Right ventricle myocardium inferior (tissue), 1 donor: ENCODE results near the gene SARNP. TPM values are rescaled to one million over a fixed set of nuclear protein-coding genes. Genes with fewer than 3 reads are reported as not detected.

Source experiments
- ATAC-seq: fragments of 200-7000 bp; cut with Tn5 transposase; one replicate; pipeline ENCODE4 v1.9.1; 2020; ENCODE audit warnings: mild to moderate bottlenecking, moderate library complexity
- DNase-seq: peaks from one replicate; pipeline ENCODE4 v3.0.0; 2021; ENCODE audit errors: missing footprints
- intact Hi-C: fragments of 100-400 bp; cut with DNase I; formaldehyde crosslinking; loops from one replicate; pipeline ENCODE4 v1.11.0; 2022
- total RNA-seq: library from RNA; stranded (reverse); fragmentation: NEBNext Ultra II Directional; extraction: Animal tissue kit (Norgen Biotek cat#: 25700); gene quantifications from one replicate; pipeline ENCODE4 v1.2.1, GENCODE V29; 2021
- donor health status: DM: no; HTN: yes; CAD: no; lungs with severe emphysema.

Gene SARNP
- total RNA-seq, 1 donor from 2014 or later = 50.2 TPM

- ATAC-seq = no peak
- DNase-seq = no peak
- intact Hi-C loops = no loop called here
Measured at GRCh38 chr12:55733858-55734257, 83.7 kb downstream of the SARNP start.

GRCh38 chr12:55733021-55733555 is 84.4 kb downstream of the SARNP start:
- intact Hi-C loops = no loop called here
- ATAC-seq (no peak), DNase-seq (no peak)

- intact Hi-C loops = no loop called here
- DNase-seq (no peak), ATAC-seq (no peak)
Measured at GRCh38 chr12:55732288-55732687, 85.2 kb downstream of the SARNP start.

GRCh38 chr12:55729819-55730818 is 87.4 kb downstream of the SARNP start:
- no peak for DNase-seq
- intact Hi-C loops = no loop called here
- ATAC-seq = peak; percentile 2

- ATAC-seq (peak; percentile 90), DNase-seq (peak; percentile 96)
- intact Hi-C loops = no loop called here
Measured at GRCh38 chr12:55728939-55729818, 88.3 kb downstream of the SARNP start, which contains the start of gene CD63. Gene CD63, minus strand, starts transcription at chr12:55729009. Its CDS starts 668 bp downstream, at chr12:55728341.

GRCh38 chr12:55728186-55728938 is 89.2 kb downstream of the SARNP start:
- peak; percentile 84 for DNase-seq
- intact Hi-C loops = no loop called here
- peak; percentile 45 for ATAC-seq

- intact Hi-C loops = no loop called here
- DNase-seq (peak; percentile 76), ATAC-seq (no peak)
Measured at GRCh38 chr12:55727643-55728185, 89.8 kb downstream of the SARNP start.

- no peak for DNase-seq
Measured at GRCh38 chr12:55726971-55727370, 90.6 kb downstream of the SARNP start.

GRCh38 chr12:55725556-55725955 is 92.0 kb downstream of the SARNP start:
- intact Hi-C loops = no loop called here
- ATAC-seq (no peak), DNase-seq (no peak)

More at GRCh38 chr12:55726971-55727370, 90.6 kb downstream of the SARNP start:
- no peak for ATAC-seq
- intact Hi-C loops = no loop called here

- intact Hi-C loops = loop anchor here (5.0 kb wide), 1 partner anchor 43 kb away; a partner anchor contains a TSS
- DNase-seq = no peak
- ATAC-seq = no peak
Measured at GRCh38 chr12:55724940-55725309, 92.6 kb downstream of the SARNP start.

- ATAC-seq (no peak), DNase-seq (peak; percentile 89)
- intact Hi-C loops = loop anchor here (5.0 kb wide), 1 partner anchor 42 kb away; a partner anchor contains a TSS
Measured at GRCh38 chr12:55724226-55724939, 93.1 kb downstream of the SARNP start.

GRCh38 chr12:55723516-55724225 is 93.9 kb downstream of the SARNP start:
- intact Hi-C loops = loop anchor here (5.0 kb wide), 1 partner anchor 41 kb away; a partner anchor contains a TSS
- no peak for ATAC-seq
- no peak for DNase-seq

GRCh38 chr12:55722948-55723347 is 94.6 kb downstream of the SARNP start:
- DNase-seq (no peak), ATAC-seq (no peak)
- intact Hi-C loops = loop anchor here (5.0 kb wide), 1 partner anchor 41 kb away; a partner anchor contains a TSS

- intact Hi-C loops = loop anchor here (2.0 to 5.0 kb wide), 2 partner anchors 15 to 39 kb away; partner anchors contain the start of gene ITGA7
- DNase-seq (no peak), ATAC-seq (no peak)
Measured at GRCh38 chr12:55721601-55722213, 95.8 kb downstream of the SARNP start.

- intact Hi-C loops = loop anchor here (2.0 to 5.0 kb wide), 2 partner anchors 14 to 39 kb away; partner anchors contain the start of gene ITGA7
- peak; percentile 79 for DNase-seq
- peak; percentile 43 for ATAC-seq
Measured at GRCh38 chr12:55720894-55721444, 96.6 kb downstream of the SARNP start.
